Suprapubic skin (tissue), 3 donors: Measurements from ENCODE around the gene FER.

Experiments used
- POLR2AphosphoS5 ChIP-seq, 3 donors: sonication (generic); formaldehyde crosslinking; IDR thresholded peaks; one replicate each; pipeline ENCODE4 v1.6.1; 2017; ENCODE audit warnings: antibody characterized with exemption in 3 of 3
- TF ChIP-seq, protein P1 (sequence below), 2 donors: fragments of 200-600 bp in 1 of 2; fragments of 450-650 bp in 1 of 2; sonication (generic) in 1 of 2; IDR thresholded peaks; one replicate each; pipeline ENCODE4 v1.5.1; 2016 to 2019; ENCODE audit warnings: antibody characterized with exemption in 2 of 2, mild to moderate bottlenecking in 1 of 2, moderate library complexity in 1 of 2

- TF ChIP-seq POLR2AphosphoS5 (IDR thresholded peaks at IDR 0.05): no peak
- TF ChIP-seq, protein P1, sequence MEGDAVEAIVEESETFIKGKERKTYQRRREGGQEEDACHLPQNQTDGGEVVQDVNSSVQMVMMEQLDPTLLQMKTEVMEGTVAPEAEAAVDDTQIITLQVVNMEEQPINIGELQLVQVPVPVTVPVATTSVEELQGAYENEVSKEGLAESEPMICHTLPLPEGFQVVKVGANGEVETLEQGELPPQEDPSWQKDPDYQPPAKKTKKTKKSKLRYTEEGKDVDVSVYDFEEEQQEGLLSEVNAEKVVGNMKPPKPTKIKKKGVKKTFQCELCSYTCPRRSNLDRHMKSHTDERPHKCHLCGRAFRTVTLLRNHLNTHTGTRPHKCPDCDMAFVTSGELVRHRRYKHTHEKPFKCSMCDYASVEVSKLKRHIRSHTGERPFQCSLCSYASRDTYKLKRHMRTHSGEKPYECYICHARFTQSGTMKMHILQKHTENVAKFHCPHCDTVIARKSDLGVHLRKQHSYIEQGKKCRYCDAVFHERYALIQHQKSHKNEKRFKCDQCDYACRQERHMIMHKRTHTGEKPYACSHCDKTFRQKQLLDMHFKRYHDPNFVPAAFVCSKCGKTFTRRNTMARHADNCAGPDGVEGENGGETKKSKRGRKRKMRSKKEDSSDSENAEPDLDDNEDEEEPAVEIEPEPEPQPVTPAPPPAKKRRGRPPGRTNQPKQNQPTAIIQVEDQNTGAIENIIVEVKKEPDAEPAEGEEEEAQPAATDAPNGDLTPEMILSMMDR (IDR thresholded peaks at IDR 0.05): no peak
These were observed 419.9 kb downstream of the FER start for GRCh38 chr5:109167586-109167985.
